Left ventricle myocardium superior (tissue), 1 donor: ENCODE measurements around the gene EPB41L4B. TPM values are rescaled to one million over a fixed set of nuclear protein-coding genes. Genes with fewer than 3 reads are reported as not detected.
"Not testable (repeated sequence)": the region's sequence is repeated elsewhere in the genome, so short reads cannot be mapped to it uniquely, and the experiment has no call there.

ENCODE experiments used
- ATAC-seq: fragments of 200-7000 bp; cut with Tn5 transposase; one replicate; pipeline ENCODE4 v1.9.1; 2020; ENCODE audit warnings: mild to moderate bottlenecking, moderate library complexity
- DNase-seq: peaks from one replicate; pipeline ENCODE4 v3.0.0-alpha.2; 2020
- intact Hi-C: fragments of 100-400 bp; cut with micrococcal nuclease; formaldehyde crosslinking; loops from one replicate; pipeline ENCODE4 v1.11.0; 2022
- long read RNA-seq: library from polyadenylated mRNA; unstranded; transcript quantifications from one replicate; pipeline ENCODE4 v2.0.0, GENCODE V29; 2021
- total RNA-seq: library from RNA; stranded (reverse); fragmentation: NEBNext Ultra II Directional; extraction: Animal tissue kit (Norgen Biotek cat#: 25700); gene quantifications from one replicate; pipeline ENCODE4 v1.2.1, GENCODE V29; 2021
- donor health status: DM: no; HTN: yes; CAD: no; lungs with severe emphysema.

EPB41L4B gene
- 8.9 TPM for total RNA-seq
- long read RNA-seq, full-length matches to known transcripts, result 2 of 11 reads
- long read RNA-seq, partial matches to known transcripts, result 2 of 11 reads
- long read RNA-seq, other reads (novel, unspliced or antisense), result 7 of 11 reads

DNA sequence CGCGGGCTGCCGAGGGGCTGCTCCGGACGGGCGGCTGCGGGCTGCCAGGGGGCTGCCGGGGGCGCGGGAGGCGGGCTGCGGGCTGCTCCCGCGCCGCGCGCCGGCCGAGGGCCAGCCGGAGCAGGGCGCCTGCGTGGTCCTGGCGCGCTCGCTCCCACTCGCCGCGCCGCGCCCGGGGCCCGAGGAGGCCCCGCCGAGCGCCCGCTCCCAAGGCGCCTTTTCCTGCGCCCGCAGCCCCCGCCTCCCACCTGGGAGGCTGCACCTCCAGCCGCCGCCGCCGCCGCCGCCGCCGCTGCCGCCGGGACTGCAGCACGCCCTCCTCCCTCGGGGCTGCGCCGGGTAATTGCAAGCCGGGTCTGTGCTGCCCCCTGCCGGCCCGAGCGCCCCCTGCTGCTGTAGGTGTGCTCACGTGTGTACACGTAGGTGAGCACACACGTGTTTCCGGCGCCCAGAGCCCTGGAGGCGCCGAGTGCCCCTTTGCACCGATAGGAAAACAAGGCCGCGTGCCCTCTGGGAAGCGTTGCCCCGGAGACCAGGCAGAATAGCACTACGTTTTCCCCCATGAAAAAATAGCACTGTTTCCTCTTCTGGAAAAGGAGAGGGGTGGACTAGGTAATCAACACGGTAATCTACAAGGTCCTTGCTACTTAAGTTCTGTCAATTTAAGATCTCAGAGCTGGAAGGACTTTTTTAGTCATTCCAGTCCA, at the start of gene EPB41L4B:
Gene EPB41L4B, minus strand, starts transcription at position 318 of the 707 bp plus-strand sequence. CDS start 613 bp downstream, outside the sequence.
- peak; percentile 83 for ATAC-seq
- intact Hi-C loops, result no loop called here
- peak; percentile 92 for DNase-seq

DNA sequence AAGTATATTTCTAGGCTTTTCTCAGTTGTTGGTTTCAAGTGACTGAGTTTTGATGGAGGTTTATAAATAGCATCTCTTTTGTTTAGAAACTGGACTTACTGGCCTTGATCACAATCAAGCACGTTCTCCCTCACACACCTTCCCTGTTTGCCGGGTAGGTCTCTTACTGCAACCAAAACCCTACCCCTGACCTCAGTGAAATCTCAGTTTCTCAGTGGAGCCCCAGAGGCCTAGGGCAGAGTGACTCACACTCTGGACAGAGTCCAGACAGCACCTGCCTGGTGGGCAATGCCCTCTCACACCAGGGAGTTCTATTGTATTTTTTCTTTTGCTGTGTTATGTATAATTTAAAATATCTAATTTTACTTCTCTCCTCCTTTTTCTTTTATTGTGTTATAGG, 48.4 kb upstream of the EPB41L4B start:
- no peak for DNase-seq
- no peak for ATAC-seq
- intact Hi-C loops, result no loop called here

DNA sequence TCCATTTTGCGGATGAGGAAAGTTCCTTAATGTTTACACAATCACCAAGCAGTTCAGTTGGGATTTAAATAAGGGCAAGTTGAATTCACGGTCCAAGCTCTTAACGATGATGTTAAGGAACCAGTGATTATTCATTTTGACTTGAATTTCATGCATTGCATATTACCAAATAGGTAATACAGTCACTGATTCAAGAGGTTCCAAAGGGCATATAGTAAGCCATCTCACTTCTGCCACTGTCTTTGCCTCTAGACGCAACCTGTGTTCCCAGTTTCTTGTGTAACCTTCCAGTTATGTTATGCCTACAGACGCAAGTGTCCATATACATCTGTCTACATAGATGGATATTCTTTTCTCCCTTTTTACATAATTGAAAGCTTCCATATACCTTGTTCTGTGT, 39.9 kb upstream of the EPB41L4B start:
- DNase-seq (no peak), ATAC-seq (no peak)
- intact Hi-C loops, result no loop called here

DNA sequence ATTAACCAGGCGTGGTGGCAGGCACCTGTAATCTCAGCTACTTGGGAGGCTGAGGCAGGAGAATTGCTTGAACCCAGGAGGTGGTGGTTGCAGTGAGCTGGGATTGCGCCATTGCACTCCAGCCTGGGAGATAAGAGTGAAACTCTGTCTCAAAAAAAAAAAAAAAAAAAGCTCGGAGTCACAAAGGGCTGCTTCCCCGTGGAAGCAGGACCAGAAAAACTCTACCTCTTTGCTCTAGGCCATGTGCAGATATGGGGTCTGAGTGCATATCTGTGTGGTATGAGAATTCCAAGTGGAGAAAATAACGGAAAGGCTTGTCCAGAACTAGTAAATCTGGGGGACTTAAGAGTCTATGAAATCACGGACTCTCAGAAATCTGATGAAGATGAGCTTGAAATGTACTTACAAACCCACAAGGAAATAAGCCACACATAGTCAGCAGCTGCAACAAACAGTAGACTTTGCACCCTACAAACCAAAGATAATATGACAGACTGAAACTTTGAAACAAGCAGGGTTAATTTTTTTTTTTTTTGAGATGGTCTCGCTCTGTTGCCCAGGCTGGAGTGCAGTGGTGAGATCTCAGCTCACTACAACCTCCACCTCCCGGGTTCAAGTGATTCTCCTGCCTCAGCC, 38.2 kb upstream of the EPB41L4B start:
- DNase-seq, ATAC-seq, intact Hi-C loops: not testable (repeated sequence)

GRCh38 chr9:109355564-109356297, 34.9 kb upstream of the EPB41L4B start:
- DNase-seq (no peak), ATAC-seq (no peak)
- intact Hi-C loops, result no loop called here

GRCh38 chr9:109354190-109354589, 33.3 kb upstream of the EPB41L4B start:
- DNase-seq (no peak), ATAC-seq (no peak)
- intact Hi-C loops, result no loop called here

GRCh38 chr9:109351032-109351431, 30.2 kb upstream of the EPB41L4B start:
- intact Hi-C loops, result no loop called here
- DNase-seq, result no peak
- no peak for ATAC-seq

DNA sequence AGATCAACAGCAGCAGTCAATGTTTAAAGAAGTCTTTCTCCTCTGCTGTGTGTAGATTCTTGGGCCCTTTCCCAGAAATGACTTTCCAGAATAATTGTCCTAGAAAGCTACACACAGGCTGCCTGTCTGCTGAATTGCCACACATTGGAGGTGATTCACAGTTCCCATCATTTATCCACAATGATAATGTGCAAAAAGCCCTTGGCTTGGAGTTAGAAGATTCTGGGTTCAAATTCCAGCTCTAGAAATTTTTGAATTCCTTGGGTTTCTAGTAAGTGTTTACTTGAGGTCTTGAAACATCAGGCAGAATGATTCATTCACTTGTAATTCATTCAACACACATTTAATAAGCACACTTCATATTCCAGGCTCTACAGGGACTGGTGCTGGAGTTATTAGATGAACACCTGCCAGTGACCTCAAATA, 28.6 kb upstream of the EPB41L4B start:
- ATAC-seq, result peak; percentile 40
- intact Hi-C loops, result no loop called here
- DNase-seq, result no peak

- DNase-seq (no peak), ATAC-seq (no peak)
- intact Hi-C loops, result no loop called here
Measured at GRCh38 chr9:109346904-109347303, 26.0 kb upstream of the EPB41L4B start.

DNA sequence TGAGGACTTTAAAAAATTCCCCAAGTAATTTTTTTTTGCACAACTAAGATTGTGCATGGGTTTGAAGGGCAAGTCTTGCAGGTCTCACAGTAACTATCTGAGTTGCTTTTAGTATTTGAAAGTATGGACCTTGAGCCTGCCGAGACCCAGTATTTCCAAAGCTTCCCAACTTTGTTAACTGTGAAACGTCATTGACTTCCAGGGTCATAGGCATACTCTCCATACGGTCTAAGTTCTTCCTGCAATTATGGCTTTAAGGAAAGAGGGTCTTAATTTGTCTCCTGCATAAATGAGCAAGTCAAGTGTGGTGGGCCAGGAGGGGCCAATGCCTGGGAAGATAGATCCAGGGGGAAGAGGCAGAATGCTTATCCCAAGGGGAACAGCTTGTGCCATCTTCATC, 24.0 kb upstream of the EPB41L4B start:
- intact Hi-C loops, result no loop called here
- no peak for DNase-seq
- no peak for ATAC-seq

DNA sequence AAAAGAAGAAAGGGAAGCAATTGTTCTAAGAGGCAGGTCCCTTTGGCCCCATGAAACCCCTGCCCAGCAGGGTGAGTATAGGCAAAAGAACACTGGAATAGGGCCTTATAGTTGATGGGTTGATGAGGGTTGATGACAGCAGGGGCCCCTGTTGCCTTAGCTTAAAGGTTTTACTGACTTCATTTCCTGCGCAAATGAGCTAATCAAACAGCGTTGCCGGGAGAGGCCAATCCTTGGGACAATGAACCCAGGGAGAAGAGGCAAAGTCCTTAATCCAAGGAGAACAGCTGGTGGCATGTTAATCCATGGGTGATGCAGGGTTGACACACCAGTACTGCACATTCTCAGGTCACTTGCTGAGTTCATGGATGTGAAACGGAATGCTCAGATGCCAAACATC, 22.0 kb upstream of the EPB41L4B start:
- intact Hi-C loops, result no loop called here
- ATAC-seq, result no peak
- DNase-seq, result no peak

- intact Hi-C loops, result no loop called here
- no peak for DNase-seq
- ATAC-seq, result no peak
Measured at GRCh38 chr9:109341561-109341960, 20.7 kb upstream of the EPB41L4B start.

- intact Hi-C loops, DNase-seq, ATAC-seq: not testable (repeated sequence)
Measured at GRCh38 chr9:109340979-109341378, 20.1 kb upstream of the EPB41L4B start.

GRCh38 chr9:109336409-109336808, 15.6 kb upstream of the EPB41L4B start:
- ATAC-seq (no peak), DNase-seq (no peak)

DNA sequence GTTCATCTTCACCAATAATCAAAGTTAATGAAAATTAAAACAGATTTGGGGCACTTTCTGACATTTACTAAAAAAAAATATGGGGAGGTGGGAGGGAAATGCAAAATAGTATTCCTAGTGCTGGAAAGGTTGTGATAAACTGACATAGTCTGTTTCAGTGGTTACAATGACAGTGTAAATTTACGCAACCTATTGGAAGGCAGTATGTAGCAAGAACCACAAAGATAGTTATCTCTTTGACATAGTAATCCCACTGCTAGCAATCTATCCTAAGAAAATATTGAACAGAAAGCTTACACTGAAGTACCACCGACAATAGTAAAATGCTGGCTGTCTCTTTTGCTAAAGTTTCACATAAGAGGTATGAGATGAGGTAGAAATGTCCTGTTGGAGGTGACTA, 15.1 kb upstream of the EPB41L4B start:
- DNase-seq, result no peak
- intact Hi-C loops, result no loop called here
- ATAC-seq, result no peak

More at GRCh38 chr9:109336409-109336808, 15.6 kb upstream of the EPB41L4B start:
- intact Hi-C loops, result no loop called here

GRCh38 chr9:109335121-109335520, 14.3 kb upstream of the EPB41L4B start:
- ATAC-seq, result no peak
- intact Hi-C loops, result no loop called here
- DNase-seq, result no peak

DNA sequence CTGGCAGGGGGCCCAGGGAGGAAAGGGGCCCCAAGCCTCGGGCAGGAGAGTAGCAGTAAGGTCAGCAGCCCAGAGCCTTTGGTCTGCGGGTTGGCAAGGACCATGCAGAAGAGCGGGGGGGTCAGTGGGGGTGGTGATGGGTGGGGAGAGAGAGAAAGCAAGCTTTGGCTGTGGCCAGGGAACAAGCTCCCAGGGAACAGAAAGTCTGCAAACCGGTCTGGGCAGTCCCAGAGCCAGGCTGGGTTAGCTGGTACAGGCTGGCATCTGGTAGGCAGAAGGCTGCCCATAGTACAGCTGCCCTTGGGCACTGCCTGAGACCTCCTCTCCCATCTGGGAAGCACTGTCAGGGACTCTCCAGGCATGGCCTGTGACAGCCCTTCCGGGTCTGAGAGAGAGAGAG, 10.5 kb upstream of the EPB41L4B start:
- intact Hi-C loops, result no loop called here
- ATAC-seq (peak; percentile 90), DNase-seq (peak; percentile 57)

DNA sequence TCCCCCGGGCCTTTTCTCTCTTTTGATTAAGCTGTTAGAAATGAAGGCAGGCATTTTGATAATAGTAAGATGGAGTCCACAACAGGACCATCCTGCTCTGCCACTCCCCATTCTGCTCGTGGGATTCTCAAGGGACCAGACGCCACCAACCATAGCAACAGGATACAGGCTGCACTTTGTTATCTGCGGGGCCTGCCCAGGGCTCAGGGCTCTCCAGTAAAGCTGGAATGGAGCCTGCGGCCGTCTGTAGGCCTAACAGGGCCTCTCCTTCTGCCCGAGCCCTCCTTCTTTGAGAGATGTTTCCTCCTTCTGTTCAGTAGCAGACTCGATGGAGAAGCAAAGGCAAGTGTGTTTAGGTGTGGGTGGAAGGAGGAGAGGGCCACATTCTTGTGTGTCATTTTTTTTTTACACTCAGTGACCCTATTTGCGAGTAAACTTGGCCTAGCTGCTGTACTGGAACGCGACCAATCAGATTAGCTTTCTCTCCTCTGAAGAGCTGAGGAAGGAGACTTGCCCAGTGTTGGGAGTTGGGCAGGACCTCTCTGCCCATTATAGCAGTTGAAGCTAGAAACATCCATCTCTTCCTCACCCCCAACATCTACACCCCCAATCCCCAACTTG, 8.9 kb upstream of the EPB41L4B start:
- intact Hi-C loops, result no loop called here
- DNase-seq (peak; percentile 70), ATAC-seq (peak; percentile 77)

- intact Hi-C loops, result no loop called here
- DNase-seq, result peak; percentile 54
- ATAC-seq, result peak; percentile 58
Measured at GRCh38 chr9:109328978-109329637, 8.2 kb upstream of the EPB41L4B start.
